CD4-positive, alpha-beta T cell treated with Interleukin-1 beta for 1 hour (primary cell): ENCODE results near the gene NME1.

ENCODE experiments used
- DNase-seq, 2 donors: peaks; one replicate each; pipeline ENCODE4 v3.0.0-alpha.2; 2020 to 2022

The NME1 gene

GRCh38 chr17:51197754-51198153 lies 44.4 kb downstream of the NME1 start:
- DNase-seq: no peak

- DNase-seq: peak; percentile 3 to 17
These were observed 46.9 kb downstream of the NME1 start for GRCh38 chr17:51200295-51200694.

GRCh38 chr17:51200846-51201245 lies 47.5 kb downstream of the NME1 start:
- DNase-seq: no peak

GRCh38 chr17:51203838-51204237 lies 50.5 kb downstream of the NME1 start:
- no peak for DNase-seq
